Measurements from ENCODE around the gene SMCO4.
"Not testable (repeated sequence)": the region's sequence is repeated elsewhere in the genome, so short reads cannot be mapped to it uniquely, and the experiment has no call there.

The SMCO4 gene

DNA sequence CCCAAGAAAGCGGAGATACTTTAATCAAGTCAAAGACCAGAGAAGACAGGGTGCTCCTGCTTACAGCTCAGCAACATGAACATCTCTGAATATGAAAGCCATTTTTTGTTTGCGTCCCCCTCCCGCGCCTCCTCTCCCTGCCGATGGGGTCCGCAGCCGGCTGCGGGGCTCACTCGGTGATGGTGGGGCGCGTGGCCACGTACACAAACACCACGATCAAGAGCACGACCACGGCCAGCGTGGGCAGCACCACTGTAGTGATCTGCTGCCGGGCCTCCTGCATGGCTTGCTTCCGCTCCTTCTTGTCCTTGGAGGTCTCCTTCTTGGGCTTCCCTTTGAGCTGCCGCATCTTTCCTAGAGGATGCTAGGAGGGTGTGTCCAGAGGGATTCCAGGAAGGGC, 64.3 kb downstream of the SMCO4 start:
- Histone ChIP-seq H3K27ac (ENCODE audit: low read length) (no peak overlapping the region), H3K36me3 (ENCODE audit: control insufficient read depth, insufficient read depth, low read length) (no peaks in the 10 kb centered on the region), H3K4me1 (ENCODE audit: control insufficient read depth, insufficient read depth, low read length) (peaks cover 19% of the 10 kb centered on the region), H3K27me3 (ENCODE audit: control insufficient read depth, insufficient read depth, low read length) (no peaks in the 10 kb centered on the region), H3K9me3 (ENCODE audit: control insufficient read depth, insufficient read depth, low read length) (no peaks in the 10 kb centered on the region), H3K4me3 (ENCODE audit: low read length) (no peak overlapping the region)
- DNase-seq (ENCODE audit: low read depth, low spot score), result no peak
- no CpG with 5 or more reads among the region's 19 CpGs for WGBS (ENCODE audit: insufficient coverage, insufficient read length)

- Histone ChIP-seq H3K9me3 (ENCODE audit: control insufficient read depth, insufficient read depth, low read length) (no peaks in the 10 kb centered on the region), H3K4me3 (ENCODE audit: low read length) (no peak overlapping the region), H3K27ac (ENCODE audit: low read length) (peak overlapping the region; percentile 55), H3K4me1 (ENCODE audit: control insufficient read depth, insufficient read depth, low read length) (peaks cover 19% of the 10 kb centered on the region), H3K27me3 (ENCODE audit: control insufficient read depth, insufficient read depth, low read length) (no peaks in the 10 kb centered on the region), H3K36me3 (ENCODE audit: control insufficient read depth, insufficient read depth, low read length) (no peaks in the 10 kb centered on the region)
- DNase-seq (ENCODE audit: low read depth, low spot score), result peak; percentile 72
- WGBS (ENCODE audit: insufficient coverage, insufficient read length), result no CpG with 5 or more reads among the region's 11 CpGs
Observed at GRCh38 chr11:93477684-93478234, 65.4 kb downstream of the SMCO4 start.

- Histone ChIP-seq H3K4me3 (ENCODE audit: low read length) (no peak overlapping the region), H3K9me3 (ENCODE audit: control insufficient read depth, insufficient read depth, low read length) (no peaks in the 10 kb centered on the region), H3K36me3 (ENCODE audit: control insufficient read depth, insufficient read depth, low read length) (no peaks in the 10 kb centered on the region), H3K27me3 (ENCODE audit: control insufficient read depth, insufficient read depth, low read length) (no peaks in the 10 kb centered on the region), H3K4me1 (ENCODE audit: control insufficient read depth, insufficient read depth, low read length) (peaks cover 19% of the 10 kb centered on the region), H3K27ac (ENCODE audit: low read length) (no peak overlapping the region)
- DNase-seq (ENCODE audit: low read depth, low spot score), result no peak
- WGBS (ENCODE audit: insufficient coverage, insufficient read length), result no CpG with 5 or more reads among the region's 3 CpGs
Observed at GRCh38 chr11:93476796-93477195, 66.4 kb downstream of the SMCO4 start.

GRCh38 chr11:93474123-93474522, 69.1 kb downstream of the SMCO4 start:
- Histone ChIP-seq H3K4me1 (ENCODE audit: control insufficient read depth, insufficient read depth, low read length) (peaks cover 15% of the 10 kb centered on the region), H3K4me3 (ENCODE audit: low read length) (no peak overlapping the region), H3K36me3 (ENCODE audit: control insufficient read depth, insufficient read depth, low read length) (no peaks in the 10 kb centered on the region), H3K27ac (ENCODE audit: low read length) (no peak overlapping the region), H3K9me3 (ENCODE audit: control insufficient read depth, insufficient read depth, low read length) (no peaks in the 10 kb centered on the region), H3K27me3 (ENCODE audit: control insufficient read depth, insufficient read depth, low read length) (no peaks in the 10 kb centered on the region)
- DNase-seq (ENCODE audit: low read depth, low spot score), result no peak
- no CpG with 5 or more reads among the region's 1 CpG for WGBS (ENCODE audit: insufficient coverage, insufficient read length)

- DNase-seq (ENCODE audit: low read depth, low spot score), result no peak
- H3K27me3 ChIP-seq (ENCODE audit: control insufficient read depth, insufficient read depth, low read length), result no peaks in the 10 kb centered on the region
- no peak overlapping the region for H3K27ac ChIP-seq (ENCODE audit: low read length)
- no peaks in the 10 kb centered on the region for H3K4me1 ChIP-seq (ENCODE audit: control insufficient read depth, insufficient read depth, low read length)
- no peaks in the 10 kb centered on the region for H3K36me3 ChIP-seq (ENCODE audit: control insufficient read depth, insufficient read depth, low read length)
- H3K9me3 ChIP-seq (ENCODE audit: control insufficient read depth, insufficient read depth, low read length), result no peaks in the 10 kb centered on the region
- H3K4me3 ChIP-seq (ENCODE audit: low read length), result no peak overlapping the region
- WGBS (ENCODE audit: insufficient coverage, insufficient read length), result no CpG with 5 or more reads among the region's 5 CpGs
Observed at GRCh38 chr11:93468290-93468689, 74.9 kb downstream of the SMCO4 start.

DNA sequence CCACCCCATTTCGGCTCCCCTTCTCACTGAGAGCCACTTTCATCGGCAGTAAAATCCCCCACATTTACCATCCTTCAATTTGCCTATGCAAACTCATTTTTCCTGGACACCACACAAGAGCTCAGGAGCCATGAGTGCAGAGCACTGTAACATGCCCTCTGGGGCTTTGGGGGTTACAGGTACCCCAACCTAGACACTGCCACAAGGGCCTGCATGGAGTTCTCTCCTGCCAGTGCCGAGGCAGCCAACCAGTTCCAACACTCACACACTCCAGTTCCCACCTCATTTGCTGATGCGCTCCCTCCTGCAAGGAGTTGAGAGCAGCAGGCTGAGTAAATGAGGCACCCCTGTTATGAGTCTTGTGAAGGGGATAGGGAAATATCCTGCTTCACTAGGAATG, 76.1 kb downstream of the SMCO4 start:
- Histone ChIP-seq H3K27ac (ENCODE audit: low read length) (no peak overlapping the region), H3K9me3 (ENCODE audit: control insufficient read depth, insufficient read depth, low read length) (no peaks in the 10 kb centered on the region), H3K4me1 (ENCODE audit: control insufficient read depth, insufficient read depth, low read length) (no peaks in the 10 kb centered on the region), H3K4me3 (ENCODE audit: low read length) (no peak overlapping the region), H3K27me3 (ENCODE audit: control insufficient read depth, insufficient read depth, low read length) (no peaks in the 10 kb centered on the region), H3K36me3 (ENCODE audit: control insufficient read depth, insufficient read depth, low read length) (no peaks in the 10 kb centered on the region)
- WGBS (ENCODE audit: insufficient coverage, insufficient read length), result no CpG with 5 or more reads among the region's 4 CpGs
- DNase-seq (ENCODE audit: low read depth, low spot score), result no peak

DNA sequence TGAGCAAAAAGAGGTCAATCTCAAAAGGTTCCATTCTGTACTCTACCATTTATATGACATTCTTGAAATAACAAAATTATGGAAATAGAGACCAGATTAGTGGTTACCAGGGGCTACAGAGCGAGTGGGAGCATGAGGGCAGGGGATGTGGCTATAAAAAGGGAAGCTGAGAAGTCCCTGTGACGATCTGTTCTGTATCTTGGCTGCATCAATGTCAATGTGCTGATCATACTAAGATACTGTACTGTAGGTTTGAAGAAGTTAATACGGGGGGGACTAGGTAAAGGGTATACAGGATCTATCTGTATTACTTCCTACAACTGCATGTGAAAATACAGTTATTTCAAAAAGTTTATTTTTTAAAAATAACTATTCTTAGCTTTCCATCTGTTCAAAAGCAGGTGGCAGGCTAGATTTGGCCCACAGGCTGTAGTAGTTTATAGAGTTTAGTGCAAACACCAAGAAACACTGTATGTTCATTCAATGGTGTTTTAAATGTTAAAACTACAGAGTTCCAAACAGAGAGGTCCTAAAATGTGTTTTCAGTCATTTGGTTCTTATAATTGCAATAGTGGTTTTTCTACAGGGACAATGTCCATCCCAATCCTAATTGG, 78.2 kb downstream of the SMCO4 start:
- Histone ChIP-seq H3K9me3 (ENCODE audit: control insufficient read depth, insufficient read depth, low read length) (no peaks in the 10 kb centered on the region), H3K27ac (ENCODE audit: low read length) (no peak overlapping the region), H3K36me3 (ENCODE audit: control insufficient read depth, insufficient read depth, low read length) (no peaks in the 10 kb centered on the region), H3K27me3 (ENCODE audit: control insufficient read depth, insufficient read depth, low read length) (no peaks in the 10 kb centered on the region), H3K4me3 (ENCODE audit: low read length) (no peak overlapping the region), H3K4me1 (ENCODE audit: control insufficient read depth, insufficient read depth, low read length) (no peaks in the 10 kb centered on the region)
- WGBS (ENCODE audit: insufficient coverage, insufficient read length), result no CpG with 5 or more reads among the region's 3 CpGs
- no peak for DNase-seq (ENCODE audit: low read depth, low spot score)

GRCh38 chr11:93463666-93464065, 79.5 kb downstream of the SMCO4 start:
- H3K27ac ChIP-seq (ENCODE audit: low read length); H3K4me3 ChIP-seq (ENCODE audit: low read length); H3K4me1 ChIP-seq (ENCODE audit: control insufficient read depth, insufficient read depth, low read length); H3K9me3 ChIP-seq (ENCODE audit: control insufficient read depth, insufficient read depth, low read length); H3K27me3 ChIP-seq (ENCODE audit: control insufficient read depth, insufficient read depth, low read length); H3K36me3 ChIP-seq (ENCODE audit: control insufficient read depth, insufficient read depth, low read length); DNase-seq (ENCODE audit: low read depth, low spot score): not testable (repeated sequence)
- WGBS (ENCODE audit: insufficient coverage, insufficient read length), result no CpG with 5 or more reads among the region's 4 CpGs

- H3K27ac ChIP-seq (ENCODE audit: low read length), result no peak overlapping the region
- DNase-seq (ENCODE audit: low read depth, low spot score), result no peak
- H3K4me1 ChIP-seq (ENCODE audit: control insufficient read depth, insufficient read depth, low read length), result no peaks in the 10 kb centered on the region
- no peaks in the 10 kb centered on the region for H3K36me3 ChIP-seq (ENCODE audit: control insufficient read depth, insufficient read depth, low read length)
- no peak overlapping the region for H3K4me3 ChIP-seq (ENCODE audit: low read length)
- WGBS (ENCODE audit: insufficient coverage, insufficient read length), result no CpG with 5 or more reads among the region's 9 CpGs
- no peaks in the 10 kb centered on the region for H3K9me3 ChIP-seq (ENCODE audit: control insufficient read depth, insufficient read depth, low read length)
- no peaks in the 10 kb centered on the region for H3K27me3 ChIP-seq (ENCODE audit: control insufficient read depth, insufficient read depth, low read length)
Observed at GRCh38 chr11:93458286-93458685, 84.9 kb downstream of the SMCO4 start.

DNA sequence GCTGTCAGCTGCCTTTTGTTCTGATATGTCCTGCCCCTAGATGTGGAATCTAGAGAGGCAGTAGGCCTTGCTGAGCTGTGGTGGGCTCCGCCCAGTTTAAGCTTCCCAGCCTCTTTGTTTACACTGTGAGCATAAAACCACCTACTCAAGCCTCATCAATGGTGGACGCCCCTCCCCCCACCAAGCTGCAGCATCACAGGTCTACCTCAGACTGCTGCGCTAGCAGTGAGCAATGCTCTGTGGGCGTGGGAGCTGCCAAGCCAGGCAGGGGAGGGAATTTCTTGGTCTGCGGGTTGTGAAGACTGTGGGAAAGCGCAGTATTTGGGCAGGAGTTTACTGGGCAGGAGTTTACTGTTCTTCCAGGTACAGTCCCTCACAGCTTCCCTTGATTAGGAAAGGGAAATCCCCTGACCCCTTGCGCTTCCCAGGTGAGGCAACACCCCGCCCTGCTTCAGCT, 98.5 kb downstream of the SMCO4 start:
- no CpG with 5 or more reads among the region's 8 CpGs for WGBS (ENCODE audit: insufficient coverage, insufficient read length)
- H3K27me3 ChIP-seq (ENCODE audit: control insufficient read depth, insufficient read depth, low read length), result no peaks in the 10 kb centered on the region
- H3K4me1 ChIP-seq (ENCODE audit: control insufficient read depth, insufficient read depth, low read length), result peaks cover 2% of the 10 kb centered on the region; the same call in 1 of the 2 replicates
- H3K36me3 ChIP-seq (ENCODE audit: control insufficient read depth, insufficient read depth, low read length), result no peaks in the 10 kb centered on the region
- peak; percentile 33 for DNase-seq (ENCODE audit: low read depth, low spot score)
- H3K9me3 ChIP-seq (ENCODE audit: control insufficient read depth, insufficient read depth, low read length), result no peaks in the 10 kb centered on the region
- H3K4me3 ChIP-seq (ENCODE audit: low read length), result no peak overlapping the region
- no peak overlapping the region for H3K27ac ChIP-seq (ENCODE audit: low read length)

- not testable (repeated sequence) for H3K27ac ChIP-seq (ENCODE audit: low read length); H3K4me1 ChIP-seq (ENCODE audit: control insufficient read depth, insufficient read depth, low read length); DNase-seq (ENCODE audit: low read depth, low spot score); H3K4me3 ChIP-seq (ENCODE audit: low read length); H3K36me3 ChIP-seq (ENCODE audit: control insufficient read depth, insufficient read depth, low read length); H3K9me3 ChIP-seq (ENCODE audit: control insufficient read depth, insufficient read depth, low read length); H3K27me3 ChIP-seq (ENCODE audit: control insufficient read depth, insufficient read depth, low read length)
- no CpG with 5 or more reads among the region's 2 CpGs for WGBS (ENCODE audit: insufficient coverage, insufficient read length)
Observed at GRCh38 chr11:93443232-93443631, 100.0 kb downstream of the SMCO4 start.

All from iPS DF 6.9 (cell line).